ENCODE results near the gene RSPRY1.

Gene RSPRY1

DNA sequence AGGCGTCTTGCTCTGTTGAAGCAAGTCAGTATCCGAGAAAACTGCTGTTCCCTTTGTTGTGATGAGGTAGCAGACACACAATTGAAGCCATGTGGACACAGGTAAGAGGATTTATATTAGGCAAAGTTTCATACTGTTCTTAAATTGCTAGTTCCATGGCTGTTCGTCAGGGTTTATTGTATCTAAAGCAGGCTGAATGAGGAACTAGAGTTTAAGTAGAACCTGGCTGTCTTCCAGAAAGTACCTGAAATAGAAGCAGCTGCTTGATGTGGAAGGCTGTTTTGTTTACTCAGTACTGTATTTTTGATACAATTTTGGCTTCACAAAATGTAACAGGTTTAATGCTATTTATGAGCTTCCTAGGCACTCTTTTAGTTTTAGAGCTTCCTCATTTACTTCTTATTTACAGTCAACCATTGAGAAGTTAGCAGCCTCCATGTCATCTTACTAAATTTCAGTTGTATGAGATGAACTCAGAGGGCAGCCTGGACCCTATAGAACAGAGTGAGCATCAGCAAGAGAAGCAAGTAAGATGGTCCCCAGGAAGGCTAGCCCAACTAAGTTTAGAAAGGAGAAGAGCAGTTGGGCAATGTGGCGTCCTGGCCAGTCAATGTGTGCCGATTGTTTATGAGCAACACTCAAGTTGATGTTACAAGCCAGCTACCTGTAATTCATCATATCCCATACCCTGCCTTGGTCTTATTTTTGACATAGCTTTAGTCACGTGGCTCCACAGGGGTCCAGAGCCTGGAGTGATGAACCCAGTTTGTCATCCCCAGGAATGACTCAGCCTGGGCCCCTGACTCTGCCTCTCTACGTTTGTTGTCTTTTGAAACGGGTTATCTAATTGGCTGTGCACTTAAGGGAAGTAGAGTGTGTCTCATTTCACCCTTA is 49.2 kb downstream of the RSPRY1 start:
- ChIA-PET POLR2A (ENCODE audit: low non-redundant PET) (no interaction called here), CTCF (interaction anchor here (0.5 to 0.7 kb wide), 3 partner anchors 31 to 1157 kb away, joined by 3 to 4 read pairs (median 4); no protein-coding TSS in a partner anchor)
- DNase-seq (ENCODE audit: low spot score): peak; percentile 23
- no peak overlapping the region for H3K27ac ChIP-seq
- TF ChIP-seq CTCF (conservative IDR thresholded peaks at IDR 0.05; ENCODE audit: low read depth): no peak

DNA sequence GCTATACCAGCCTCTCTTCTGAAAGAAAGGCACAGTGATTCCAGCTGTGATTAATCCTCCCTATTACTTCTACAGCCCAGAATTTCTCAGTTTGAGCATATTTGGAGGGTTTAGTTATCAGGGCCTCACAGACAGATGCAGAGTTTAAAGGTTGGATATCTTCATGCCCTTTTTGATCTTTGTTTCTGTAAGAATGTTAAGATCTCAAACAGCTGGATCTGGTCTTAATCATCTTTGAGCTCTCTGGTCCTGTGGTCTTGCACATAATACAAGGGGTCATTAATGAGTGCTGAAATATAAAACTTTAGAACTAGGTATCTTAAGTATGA is 49.9 kb downstream of the RSPRY1 start:
- no peak overlapping the region for H3K27ac ChIP-seq
- CTCF ChIA-PET: interaction anchor here (0.7 to 1.0 kb wide), 2 partner anchors 32 to 182 kb away, joined by 3 to 4 read pairs; no protein-coding TSS in a partner anchor
- POLR2A ChIA-PET (ENCODE audit: low non-redundant PET): no interaction called here

GRCh38 chr16:57238682-57239081 is 52.6 kb downstream of the RSPRY1 start:
- no peak overlapping the region for H3K27ac ChIP-seq
- POLR2A ChIA-PET (ENCODE audit: low non-redundant PET): no interaction called here
- CTCF ChIA-PET: no interaction called here
- TF ChIP-seq CTCF (conservative IDR thresholded peaks at IDR 0.05; ENCODE audit: low read depth): no peak
- no peak for DNase-seq (ENCODE audit: low spot score)

More for the DNA sequence above, 49.9 kb downstream of the RSPRY1 start:
- TF ChIP-seq CTCF (conservative IDR thresholded peaks at IDR 0.05; ENCODE audit: low read depth): no peak
- no peak for DNase-seq (ENCODE audit: low spot score)

GRCh38 chr16:57239107-57239506 is 53.0 kb downstream of the RSPRY1 start:
- DNase-seq (ENCODE audit: low spot score): no peak
- H3K27ac ChIP-seq: no peak overlapping the region
- no peak for TF ChIP-seq CTCF (conservative IDR thresholded peaks at IDR 0.05; ENCODE audit: low read depth)
- ChIA-PET POLR2A (ENCODE audit: low non-redundant PET) (no interaction called here), CTCF (no interaction called here)

- H3K27ac ChIP-seq: no peak overlapping the region
- ChIA-PET CTCF (no interaction called here), POLR2A (ENCODE audit: low non-redundant PET) (interaction anchor here (0.5 kb wide), 1 partner anchor 9 kb away, joined by 4 read pairs; no protein-coding TSS in a partner anchor)
- no peak for DNase-seq (ENCODE audit: low spot score)
- TF ChIP-seq CTCF (conservative IDR thresholded peaks at IDR 0.05; ENCODE audit: low read depth): no peak
These were observed 54.7 kb downstream of the RSPRY1 start for GRCh38 chr16:57240851-57241250.

GRCh38 chr16:57242650-57243049 is 56.5 kb downstream of the RSPRY1 start:
- no peak for DNase-seq (ENCODE audit: low spot score)
- ChIA-PET POLR2A (ENCODE audit: low non-redundant PET) (no interaction called here), CTCF (interaction anchor here (0.6 kb wide), 1 partner anchor 16 kb away, joined by 3 read pairs; no protein-coding TSS in a partner anchor)
- no peak overlapping the region for H3K27ac ChIP-seq
- TF ChIP-seq CTCF (conservative IDR thresholded peaks at IDR 0.05; ENCODE audit: low read depth): no peak

All from RWPE1 (cell line).